ENCODE data around the gene MAN2A2.

GRCh38 chr15:90916461-90916860, 13.4 kb downstream of the MAN2A2 start:
- TF ChIP-seq CTCF (conservative IDR thresholded peaks at IDR 0.05 in 1 of 2, IDR thresholded peaks at IDR 0.05 in 1 of 2; ENCODE audit: low read depth in 1 of 2, low read length in 2 of 2) (no peak), EZH2 (IDR thresholded peaks at IDR 0.05; ENCODE audit: low read length, missing control alignments) (no peak)
